Cardiac fibroblast (primary cell): ENCODE data around the gene SNAI1.
A peak's percentile ranks its signal among the peaks of the same experiment; 100 is the strongest.

Experiments used
- DNase-seq, 2 donors: peaks; one replicate each; pipeline versions ENCODE4 v3.0.0 to v3.0.0-alpha.2; 2010; ENCODE audit warnings: low read depth in 2 of 2
- H3K4me3 ChIP-seq, 2 donors: replicated peaks in 1 of 2; 1 replicate in 1 of 2; 2 replicates in 1 of 2; pipeline ENCODE4 v1.5.1; 2011; ENCODE audit warnings: low read depth in 2 of 2, low read length in 2 of 2, mild to moderate bottlenecking in 2 of 2, moderate library complexity in 1 of 2
- CTCF ChIP-seq: IDR thresholded peaks from one replicate; pipeline ENCODE4 v1.5.1; 2011; ENCODE audit warnings: low read depth, mild to moderate bottlenecking, low read length, inconsistent platforms

The SNAI1 gene

GRCh38 chr20:50013976-50014375, 31.2 kb downstream of the SNAI1 start:
- DNase-seq, result no peak
- no peak for TF ChIP-seq CTCF
- no peak overlapping the region for H3K4me3 ChIP-seq

GRCh38 chr20:50014570-50015562, 32.1 kb downstream of the SNAI1 start:
- TF ChIP-seq CTCF, result no peak
- DNase-seq, result no peak
- H3K4me3 ChIP-seq, result no peak overlapping the region

- no peak overlapping the region for H3K4me3 ChIP-seq
- no peak for DNase-seq
- TF ChIP-seq CTCF, result no peak
These were observed 32.8 kb downstream of the SNAI1 start for GRCh38 chr20:50015636-50015992.

GRCh38 chr20:50015993-50016770, 33.4 kb downstream of the SNAI1 start:
- TF ChIP-seq CTCF, result no peak
- DNase-seq, result peak in 1 of 2 donors; percentile 41

GRCh38 chr20:50017160-50017559, 34.4 kb downstream of the SNAI1 start:
- TF ChIP-seq CTCF, result no peak
- DNase-seq, result no peak
- H3K4me3 ChIP-seq, result no peak overlapping the region

More at GRCh38 chr20:50015993-50016770, 33.4 kb downstream of the SNAI1 start:
- no peak overlapping the region for H3K4me3 ChIP-seq

GRCh38 chr20:50017576-50018248, 34.9 kb downstream of the SNAI1 start:
- no peak for TF ChIP-seq CTCF
- DNase-seq, result peak in 1 of 2 donors; percentile 58
- H3K4me3 ChIP-seq, result no peak overlapping the region
